ENCODE results near the gene SPATA46. TPM values are rescaled to one million over a fixed set of nuclear protein-coding genes. Genes with fewer than 3 reads are reported as not detected.

The SPATA46 gene
- total RNA-seq, 1 experiment from 2014 or later, result not detected

DNA sequence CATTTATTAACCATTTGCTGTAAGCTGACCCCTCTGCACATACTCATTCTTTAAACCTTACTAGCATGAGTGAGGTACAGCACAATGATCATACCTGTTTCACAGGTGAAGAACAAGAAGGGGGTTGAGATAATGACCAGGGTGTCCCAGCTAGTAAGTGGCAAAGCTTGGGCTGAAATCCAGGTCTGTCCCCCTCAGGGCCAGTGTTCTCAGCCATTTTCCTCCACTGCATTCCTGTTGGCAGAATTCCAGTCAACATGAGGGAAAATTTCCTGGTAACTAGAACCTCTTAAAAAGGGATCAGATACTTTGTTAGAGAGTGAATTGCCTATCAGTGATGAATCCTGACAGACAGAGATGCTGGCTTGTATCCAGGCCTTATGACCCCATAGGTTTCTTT lies 48.1 kb downstream of the SPATA46 start:
- CTCF ChIA-PET, result no interaction called here
- Mint-ChIP-seq H3K27ac (ENCODE audit: unreplicated experiment) (no peak overlapping the region), H3K4me3 (ENCODE audit: unreplicated experiment) (no peak overlapping the region), H3K9me3 (ENCODE audit: unreplicated experiment) (no peaks in the 10 kb centered on the region), H3K36me3 (ENCODE audit: insufficient read depth, unreplicated experiment) (no peaks in the 10 kb centered on the region), H3K4me1 (ENCODE audit: low read depth, unreplicated experiment) (no peaks in the 10 kb centered on the region), H3K27me3 (ENCODE audit: insufficient read depth, unreplicated experiment) (no peaks in the 10 kb centered on the region)
- POLR2A ChIA-PET, result no interaction called here
- H3K4me3 ChIP-seq (ENCODE audit: low read depth, low read length), result no peak overlapping the region
- H3K4me1 ChIP-seq, result no peaks in the 10 kb centered on the region
- no peaks in the 10 kb centered on the region for H3K36me3 ChIP-seq (ENCODE audit: control insufficient read depth, insufficient read depth, low read length)
- no peak for DNase-seq
- no TSS peak for BruUV-seq (replicated peaks)
- intact Hi-C loops (cut with micrococcal nuclease; ENCODE audit: unreplicated experiment), result no loop called here
- no peaks in the 10 kb centered on the region for H3K27me3 ChIP-seq (replicated peaks; ENCODE audit: control insufficient read depth, insufficient read depth, low read length)
- TF ChIP-seq, protein P1, sequence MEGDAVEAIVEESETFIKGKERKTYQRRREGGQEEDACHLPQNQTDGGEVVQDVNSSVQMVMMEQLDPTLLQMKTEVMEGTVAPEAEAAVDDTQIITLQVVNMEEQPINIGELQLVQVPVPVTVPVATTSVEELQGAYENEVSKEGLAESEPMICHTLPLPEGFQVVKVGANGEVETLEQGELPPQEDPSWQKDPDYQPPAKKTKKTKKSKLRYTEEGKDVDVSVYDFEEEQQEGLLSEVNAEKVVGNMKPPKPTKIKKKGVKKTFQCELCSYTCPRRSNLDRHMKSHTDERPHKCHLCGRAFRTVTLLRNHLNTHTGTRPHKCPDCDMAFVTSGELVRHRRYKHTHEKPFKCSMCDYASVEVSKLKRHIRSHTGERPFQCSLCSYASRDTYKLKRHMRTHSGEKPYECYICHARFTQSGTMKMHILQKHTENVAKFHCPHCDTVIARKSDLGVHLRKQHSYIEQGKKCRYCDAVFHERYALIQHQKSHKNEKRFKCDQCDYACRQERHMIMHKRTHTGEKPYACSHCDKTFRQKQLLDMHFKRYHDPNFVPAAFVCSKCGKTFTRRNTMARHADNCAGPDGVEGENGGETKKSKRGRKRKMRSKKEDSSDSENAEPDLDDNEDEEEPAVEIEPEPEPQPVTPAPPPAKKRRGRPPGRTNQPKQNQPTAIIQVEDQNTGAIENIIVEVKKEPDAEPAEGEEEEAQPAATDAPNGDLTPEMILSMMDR (IDR thresholded peaks at IDR 0.05; ENCODE audit: insufficient read depth in 1 of 2, low read depth in 1 of 2, low read length in 1 of 2, severe bottlenecking in 1 of 2, unreplicated experiment in 1 of 2), result no peak
- H3K9me3 ChIP-seq, result no peaks in the 10 kb centered on the region

DNA sequence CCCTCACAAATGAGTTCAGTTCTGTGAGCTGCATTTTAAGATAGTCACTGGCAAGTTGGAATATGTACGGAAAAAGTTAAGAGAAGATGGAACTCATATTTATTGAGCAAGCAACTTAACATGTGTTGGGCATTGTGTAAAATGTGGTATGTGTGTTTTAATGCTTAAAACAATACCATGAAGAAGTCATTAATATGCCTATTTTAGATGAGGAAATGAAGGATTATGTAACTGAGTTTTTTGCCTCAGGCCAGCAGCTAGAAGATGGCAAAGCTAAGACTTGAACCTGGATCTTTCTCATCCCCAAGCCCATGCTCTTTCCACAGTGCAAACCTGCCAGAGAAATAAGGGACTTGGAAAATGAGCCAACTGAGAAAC lies 48.9 kb downstream of the SPATA46 start:
- Mint-ChIP-seq H3K4me3 (ENCODE audit: unreplicated experiment) (no peak overlapping the region), H3K27ac (ENCODE audit: unreplicated experiment) (no peak overlapping the region), H3K36me3 (ENCODE audit: insufficient read depth, unreplicated experiment) (no peaks in the 10 kb centered on the region), H3K4me1 (ENCODE audit: low read depth, unreplicated experiment) (no peaks in the 10 kb centered on the region), H3K27me3 (ENCODE audit: insufficient read depth, unreplicated experiment) (no peaks in the 10 kb centered on the region), H3K9me3 (ENCODE audit: unreplicated experiment) (no peaks in the 10 kb centered on the region)
- DNase-seq, result no peak
- no TSS peak for BruUV-seq (replicated peaks)
- POLR2A ChIA-PET, result no interaction called here
- Histone ChIP-seq H3K4me1 (no peaks in the 10 kb centered on the region), H3K4me3 (ENCODE audit: low read depth, low read length) (no peak overlapping the region), H3K9me3 (no peaks in the 10 kb centered on the region), H3K27me3 (replicated peaks; ENCODE audit: control insufficient read depth, insufficient read depth, low read length) (no peaks in the 10 kb centered on the region), H3K36me3 (ENCODE audit: control insufficient read depth, insufficient read depth, low read length) (no peaks in the 10 kb centered on the region)
- intact Hi-C loops (cut with micrococcal nuclease; ENCODE audit: unreplicated experiment), result no loop called here
- CTCF ChIA-PET, result no interaction called here
- TF ChIP-seq, protein P1 (IDR thresholded peaks at IDR 0.05; ENCODE audit: insufficient read depth in 1 of 2, low read depth in 1 of 2, low read length in 1 of 2, severe bottlenecking in 1 of 2, unreplicated experiment in 1 of 2), result no peak

DNA sequence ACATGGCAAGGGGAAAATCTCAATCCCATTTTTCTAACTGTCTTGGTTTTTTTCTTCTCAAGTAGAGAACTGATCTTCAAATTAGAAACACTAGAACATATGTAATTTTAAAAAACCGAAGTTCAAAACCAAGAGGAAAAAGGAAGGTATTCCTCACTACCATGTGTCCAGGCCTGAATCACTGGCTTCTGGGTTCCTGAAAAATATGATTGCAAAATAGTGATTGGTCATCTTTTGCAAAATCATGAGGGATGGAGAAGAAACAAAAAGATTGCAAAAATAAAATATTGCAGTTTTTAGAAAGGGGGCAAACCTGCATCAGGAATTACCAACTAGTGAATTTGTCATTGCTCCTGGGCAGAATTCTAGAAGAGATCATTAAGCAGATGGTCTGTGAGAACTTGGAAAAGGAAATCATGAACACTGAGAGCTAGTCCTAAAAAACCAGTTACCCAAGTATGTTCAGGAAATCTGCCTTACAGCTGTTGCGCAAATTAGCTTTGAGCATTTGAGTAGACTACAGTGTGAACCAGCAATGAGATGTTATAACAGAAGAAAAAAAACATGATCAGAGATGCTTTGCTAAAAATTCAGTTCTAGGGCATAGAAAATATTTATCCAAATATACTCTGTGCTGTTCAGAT lies 49.4 kb downstream of the SPATA46 start:
- Mint-ChIP-seq H3K9me3 (ENCODE audit: unreplicated experiment) (no peaks in the 10 kb centered on the region), H3K27me3 (ENCODE audit: insufficient read depth, unreplicated experiment) (no peaks in the 10 kb centered on the region), H3K4me1 (ENCODE audit: low read depth, unreplicated experiment) (no peaks in the 10 kb centered on the region), H3K36me3 (ENCODE audit: insufficient read depth, unreplicated experiment) (no peaks in the 10 kb centered on the region), H3K27ac (ENCODE audit: unreplicated experiment) (no peak overlapping the region), H3K4me3 (ENCODE audit: unreplicated experiment) (no peak overlapping the region)
- Histone ChIP-seq H3K9me3 (no peaks in the 10 kb centered on the region), H3K4me1 (peaks cover 1% of the 10 kb centered on the region; the same call in 1 of the 2 replicates), H3K27me3 (replicated peaks; ENCODE audit: control insufficient read depth, insufficient read depth, low read length) (no peaks in the 10 kb centered on the region), H3K36me3 (ENCODE audit: control insufficient read depth, insufficient read depth, low read length) (no peaks in the 10 kb centered on the region), H3K4me3 (ENCODE audit: low read depth, low read length) (no peak overlapping the region)
- BruUV-seq (replicated peaks), result no TSS peak
- POLR2A ChIA-PET, result no interaction called here
- CTCF ChIA-PET, result no interaction called here
- no peak for DNase-seq
- intact Hi-C loops (cut with micrococcal nuclease; ENCODE audit: unreplicated experiment), result no loop called here
- TF ChIP-seq, protein P1 (IDR thresholded peaks at IDR 0.05; ENCODE audit: insufficient read depth in 1 of 2, low read depth in 1 of 2, low read length in 1 of 2, severe bottlenecking in 1 of 2, unreplicated experiment in 1 of 2), result no peak
